WI38 (cell line): ENCODE results near the gene RNF38.
"Not testable (repeated sequence)": the region's sequence is repeated elsewhere in the genome, so short reads cannot be mapped to it uniquely, and the experiment has no call there.

ENCODE experiments used
- H3K4me3 ChIP-seq: 2 replicates; pipeline ENCODE4 v1.5.1; 2011; ENCODE audit warnings: low read depth, mild to moderate bottlenecking, control low read depth, low read length
- CTCF ChIP-seq: IDR thresholded peaks from 2 replicates; pipeline ENCODE4 v1.5.1; 2012; ENCODE audit warnings: low read depth, mild to moderate bottlenecking, control low read depth, low read length

Gene RNF38

GRCh38 chr9:36401897-36402480, 1.9 kb upstream of the RNF38 start:
- H3K4me3 ChIP-seq: no peak overlapping the region
- no peak for TF ChIP-seq CTCF

DNA sequence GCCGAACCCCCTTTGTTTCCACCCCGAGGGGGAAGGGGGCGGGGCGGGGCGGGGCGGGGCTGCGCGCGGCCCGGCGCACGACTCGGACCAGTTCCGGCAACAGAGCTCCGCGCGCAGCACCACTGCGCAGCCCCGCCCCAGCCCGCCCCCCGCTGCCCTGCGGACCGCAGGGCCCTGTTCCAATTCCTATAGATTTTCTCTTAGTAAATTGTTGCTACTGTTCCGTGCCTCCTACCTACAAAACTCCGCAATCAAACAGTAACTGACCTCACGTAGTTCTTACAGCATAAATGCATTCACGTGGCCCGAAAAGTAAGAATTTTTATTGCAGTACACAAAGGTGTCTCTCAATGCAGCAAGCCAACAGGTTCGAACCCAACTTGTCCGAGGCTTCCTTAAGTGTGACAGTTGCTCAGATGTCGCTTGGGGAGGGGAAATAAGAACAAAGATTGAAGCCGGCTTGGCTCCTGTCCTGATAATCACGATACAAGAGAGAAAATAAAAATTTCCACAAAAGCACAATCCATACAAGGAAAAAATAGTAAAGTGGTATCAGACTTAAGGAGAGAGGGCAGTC, 1.2 kb upstream of the RNF38 start:
- H3K4me3 ChIP-seq: peak overlapping the region; percentile 78
- TF ChIP-seq CTCF: no peak

DNA sequence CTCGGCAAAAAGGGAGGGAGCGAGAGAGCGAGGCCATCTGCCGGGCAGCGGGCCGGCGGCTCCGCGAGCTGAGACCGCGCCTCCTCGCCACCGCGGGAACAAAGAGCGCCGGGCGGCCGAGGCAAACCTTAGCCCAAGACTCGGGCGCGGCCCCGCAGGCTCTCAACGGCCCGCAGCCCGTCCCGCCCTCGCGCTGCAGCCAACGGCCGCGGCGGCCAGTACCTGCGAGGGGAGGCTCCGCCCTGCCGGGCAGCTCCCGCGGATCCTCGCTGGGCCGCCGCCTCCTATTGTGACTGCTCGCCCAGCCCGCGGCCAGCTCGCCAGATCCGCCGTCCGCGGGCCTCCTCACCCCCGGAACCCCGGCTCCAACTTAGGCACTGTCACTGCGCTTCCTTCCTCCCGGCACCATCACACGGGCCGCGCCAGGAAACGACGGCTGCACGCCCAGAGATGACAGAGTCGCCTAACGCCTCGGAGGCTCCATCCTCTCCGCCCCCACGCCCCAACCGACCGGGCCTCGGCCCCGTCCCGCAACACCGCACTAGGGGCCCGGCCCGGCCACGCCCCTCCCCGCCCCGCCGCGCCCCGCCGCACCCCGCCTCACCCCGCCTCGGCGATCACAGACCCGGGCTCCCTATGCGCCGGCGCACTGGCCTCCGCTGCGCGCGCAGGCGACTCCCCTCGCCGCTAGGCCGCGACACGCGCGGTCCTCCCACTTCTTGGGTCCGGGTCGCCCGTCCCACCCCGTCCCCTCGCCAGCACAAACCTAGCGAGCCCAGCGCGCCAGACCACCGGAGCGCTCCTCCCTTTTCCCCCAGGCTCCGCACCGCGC, 479 bp upstream of the RNF38 start:
- peak overlapping the region; percentile 78 for H3K4me3 ChIP-seq
- TF ChIP-seq CTCF: no peak

GRCh38 chr9:36398745-36399144, 1.3 kb downstream of the RNF38 start:
- TF ChIP-seq CTCF: no peak
- peak overlapping the region; percentile 31 for H3K4me3 ChIP-seq

DNA sequence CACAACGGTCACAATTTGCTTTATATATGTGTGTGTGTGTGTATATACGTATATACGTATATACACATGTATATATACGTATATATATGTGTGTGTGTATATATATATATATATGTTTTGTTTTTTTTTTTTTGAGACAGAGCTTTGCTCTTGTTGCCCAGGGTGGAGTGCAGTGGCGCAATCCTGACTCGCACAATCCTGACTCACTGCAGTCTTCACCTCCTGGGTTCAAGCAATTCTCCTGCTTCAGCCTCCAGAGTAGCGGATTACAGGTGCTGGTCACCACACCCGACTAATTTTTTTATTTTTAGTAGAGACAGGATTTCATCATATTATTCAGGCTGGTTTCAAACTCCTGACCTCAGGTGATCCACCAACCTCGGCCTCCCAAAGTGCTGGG, 3.1 kb downstream of the RNF38 start:
- no peak overlapping the region for H3K4me3 ChIP-seq
- TF ChIP-seq CTCF: no peak

DNA sequence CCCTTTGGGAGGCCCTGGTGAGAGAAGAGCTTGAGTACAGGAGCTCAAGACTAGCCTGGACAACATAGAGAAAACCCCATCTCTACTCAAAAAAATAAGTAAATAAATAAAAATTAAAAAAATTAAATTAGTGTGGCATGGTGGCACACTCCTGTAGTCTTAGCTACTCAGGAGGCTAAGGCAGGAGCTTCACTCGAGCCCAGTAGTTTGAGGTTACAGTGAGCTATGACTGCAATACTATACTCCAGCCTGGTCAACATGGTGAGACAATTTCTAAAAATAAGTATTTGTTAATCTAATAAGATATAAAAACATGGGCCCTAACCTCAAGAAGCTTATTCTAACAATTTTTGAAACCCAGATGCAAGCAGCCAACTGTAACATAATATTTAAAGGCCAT, 7.6 kb downstream of the RNF38 start:
- no peak for TF ChIP-seq CTCF
- H3K4me3 ChIP-seq: no peak overlapping the region

GRCh38 chr9:36389590-36389989, 10.5 kb downstream of the RNF38 start:
- H3K4me3 ChIP-seq: no peak overlapping the region
- no peak for TF ChIP-seq CTCF

DNA sequence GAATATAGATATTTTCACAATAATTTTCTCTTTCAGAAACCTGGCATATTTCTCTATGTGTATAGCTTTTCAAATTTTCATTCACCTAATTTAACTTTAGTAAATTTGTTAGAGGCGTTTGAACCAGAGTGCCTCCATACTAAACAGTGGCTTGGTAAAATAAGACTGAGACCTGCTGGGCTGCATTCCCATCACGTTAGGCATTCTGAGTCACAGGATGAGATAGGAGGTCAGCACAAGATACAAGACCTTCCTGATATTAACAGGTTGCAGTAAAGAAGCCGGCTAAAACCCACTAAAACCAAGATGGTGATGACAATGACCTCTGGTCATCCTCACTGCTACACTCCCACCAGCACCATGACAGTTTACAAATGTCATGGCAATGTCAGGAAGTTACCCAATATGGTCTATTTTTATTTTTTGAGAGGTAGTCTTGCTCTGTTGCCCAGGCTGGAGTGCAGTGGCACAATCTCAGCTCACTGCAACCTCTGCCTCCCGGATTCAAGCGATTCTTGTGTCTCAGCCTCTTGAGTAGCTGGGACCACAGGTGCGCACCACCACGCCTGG, 13.6 kb downstream of the RNF38 start:
- H3K4me3 ChIP-seq: not testable (repeated sequence)
